ENCODE data around the gene UBE2E2.

UBE2E2 gene

GRCh38 chr3:23377928-23378672, 175.0 kb downstream of the UBE2E2 start:
- H3K4me3 ChIP-seq (ENCODE audit: low read depth, low read length), result no peak overlapping the region

GRCh38 chr3:23383875-23384274, 180.7 kb downstream of the UBE2E2 start:
- no peak overlapping the region for H3K4me3 ChIP-seq (ENCODE audit: low read depth, low read length)

- H3K4me3 ChIP-seq (ENCODE audit: low read depth, low read length), result no peak overlapping the region
These were observed 182.2 kb downstream of the UBE2E2 start for GRCh38 chr3:23385327-23385726.

GRCh38 chr3:23387286-23387918, 184.3 kb downstream of the UBE2E2 start:
- H3K4me3 ChIP-seq (ENCODE audit: low read depth, low read length), result no peak overlapping the region

GRCh38 chr3:23389089-23389488, 186.0 kb downstream of the UBE2E2 start:
- H3K4me3 ChIP-seq (ENCODE audit: low read depth, low read length), result no peak overlapping the region

- no peak overlapping the region for H3K4me3 ChIP-seq (ENCODE audit: low read depth, low read length)
These were observed 186.6 kb downstream of the UBE2E2 start for GRCh38 chr3:23389686-23390085.

GRCh38 chr3:23390446-23390845, 187.3 kb downstream of the UBE2E2 start:
- no peak overlapping the region for H3K4me3 ChIP-seq (ENCODE audit: low read depth, low read length)

GRCh38 chr3:23390989-23391553, 187.9 kb downstream of the UBE2E2 start:
- no peak overlapping the region for H3K4me3 ChIP-seq (ENCODE audit: low read depth, low read length)

GRCh38 chr3:23395115-23395514, 192.0 kb downstream of the UBE2E2 start:
- H3K4me3 ChIP-seq (ENCODE audit: low read depth, low read length), result no peak overlapping the region

GRCh38 chr3:23396746-23397145, 193.6 kb downstream of the UBE2E2 start:
- H3K4me3 ChIP-seq (ENCODE audit: low read depth, low read length), result no peak overlapping the region

GRCh38 chr3:23399221-23399620, 196.1 kb downstream of the UBE2E2 start:
- H3K4me3 ChIP-seq (ENCODE audit: low read depth, low read length), result no peak overlapping the region

GRCh38 chr3:23402728-23403492, 199.8 kb downstream of the UBE2E2 start:
- H3K4me3 ChIP-seq (ENCODE audit: low read depth, low read length), result no peak overlapping the region

- H3K4me3 ChIP-seq (ENCODE audit: low read depth, low read length), result no peak overlapping the region
These were observed 201.1 kb downstream of the UBE2E2 start for GRCh38 chr3:23404246-23404645.

- H3K4me3 ChIP-seq (ENCODE audit: low read depth, low read length), result no peak overlapping the region
These were observed 202.0 kb downstream of the UBE2E2 start for GRCh38 chr3:23405081-23405480.

- no peak overlapping the region for H3K4me3 ChIP-seq (ENCODE audit: low read depth, low read length)
These were observed 203.5 kb downstream of the UBE2E2 start for GRCh38 chr3:23406601-23407000.

GRCh38 chr3:23418026-23418425, 214.9 kb downstream of the UBE2E2 start:
- H3K4me3 ChIP-seq (ENCODE audit: low read depth, low read length), result no peak overlapping the region

GRCh38 chr3:23421811-23422516, 218.8 kb downstream of the UBE2E2 start:
- H3K4me3 ChIP-seq (ENCODE audit: low read depth, low read length), result no peak overlapping the region

GRCh38 chr3:23422517-23422851, 219.4 kb downstream of the UBE2E2 start:
- no peak overlapping the region for H3K4me3 ChIP-seq (ENCODE audit: low read depth, low read length)

GRCh38 chr3:23425410-23425809, 222.3 kb downstream of the UBE2E2 start:
- no peak overlapping the region for H3K4me3 ChIP-seq (ENCODE audit: low read depth, low read length)

GRCh38 chr3:23430781-23431398, 227.8 kb downstream of the UBE2E2 start:
- H3K4me3 ChIP-seq (ENCODE audit: low read depth, low read length), result no peak overlapping the region

- no peak overlapping the region for H3K4me3 ChIP-seq (ENCODE audit: low read depth, low read length)
These were observed 228.6 kb downstream of the UBE2E2 start for GRCh38 chr3:23431764-23432163.
